ENCODE results near the gene PRKN. TPM values are rescaled to one million over a fixed set of nuclear protein-coding genes. Genes with fewer than 3 reads are reported as not detected.

The PRKN gene
- total RNA-seq, 1 donor from 2014 or later = not detected

- DNase-seq (ENCODE audit: low spot score) = no peak
- no peak overlapping the region for H3K27ac Mint-ChIP-seq
- H3K27me3 Mint-ChIP-seq (ENCODE audit: insufficient read depth) = no peaks in the 10 kb centered on the region
- no peaks in the 10 kb centered on the region for H3K36me3 Mint-ChIP-seq (ENCODE audit: low read depth)
- intact Hi-C loops (cut with micrococcal nuclease) = no loop called here
- peaks cover 4% of the 10 kb centered on the region for H3K9me3 Mint-ChIP-seq
- no peaks in the 10 kb centered on the region for H3K4me1 Mint-ChIP-seq (ENCODE audit: low read depth)
- no peak overlapping the region for H3K4me3 Mint-ChIP-seq
Measured at GRCh38 chr6:161971043-161971442, 756.5 kb downstream of the PRKN start.

- Mint-ChIP-seq H3K9me3 (no peaks in the 10 kb centered on the region), H3K27ac (no peak overlapping the region), H3K4me3 (no peak overlapping the region), H3K4me1 (ENCODE audit: low read depth) (no peaks in the 10 kb centered on the region), H3K27me3 (ENCODE audit: insufficient read depth) (no peaks in the 10 kb centered on the region), H3K36me3 (ENCODE audit: low read depth) (no peaks in the 10 kb centered on the region)
- DNase-seq (ENCODE audit: low spot score) = no peak
- intact Hi-C loops (cut with micrococcal nuclease) = no loop called here
Measured at GRCh38 chr6:161963634-161964234, 763.8 kb downstream of the PRKN start.

GRCh38 chr6:161963181-161963580 is 764.4 kb downstream of the PRKN start:
- Mint-ChIP-seq H3K9me3 (no peaks in the 10 kb centered on the region), H3K4me1 (ENCODE audit: low read depth) (no peaks in the 10 kb centered on the region), H3K4me3 (no peak overlapping the region), H3K36me3 (ENCODE audit: low read depth) (no peaks in the 10 kb centered on the region), H3K27ac (no peak overlapping the region), H3K27me3 (ENCODE audit: insufficient read depth) (no peaks in the 10 kb centered on the region)
- intact Hi-C loops (cut with micrococcal nuclease) = no loop called here
- no peak for DNase-seq (ENCODE audit: low spot score)

- no peak overlapping the region for H3K27ac Mint-ChIP-seq
- DNase-seq (ENCODE audit: low spot score) = no peak
Measured at GRCh38 chr6:161961796-161962195, 765.8 kb downstream of the PRKN start.

GRCh38 chr6:161961046-161961445 is 766.5 kb downstream of the PRKN start:
- intact Hi-C loops (cut with micrococcal nuclease) = no loop called here
- H3K9me3 Mint-ChIP-seq = no peaks in the 10 kb centered on the region
- H3K36me3 Mint-ChIP-seq (ENCODE audit: low read depth) = no peaks in the 10 kb centered on the region
- no peak overlapping the region for H3K4me3 Mint-ChIP-seq
- DNase-seq (ENCODE audit: low spot score) = no peak
- no peaks in the 10 kb centered on the region for H3K4me1 Mint-ChIP-seq (ENCODE audit: low read depth)
- H3K27me3 Mint-ChIP-seq (ENCODE audit: insufficient read depth) = no peaks in the 10 kb centered on the region
- H3K27ac Mint-ChIP-seq = no peak overlapping the region

More at GRCh38 chr6:161961796-161962195, 765.8 kb downstream of the PRKN start:
- no peaks in the 10 kb centered on the region for H3K4me1 Mint-ChIP-seq (ENCODE audit: low read depth)
- no peak overlapping the region for H3K4me3 Mint-ChIP-seq
- no peaks in the 10 kb centered on the region for H3K9me3 Mint-ChIP-seq
- no peaks in the 10 kb centered on the region for H3K36me3 Mint-ChIP-seq (ENCODE audit: low read depth)
- intact Hi-C loops (cut with micrococcal nuclease) = no loop called here
- no peaks in the 10 kb centered on the region for H3K27me3 Mint-ChIP-seq (ENCODE audit: insufficient read depth)

GRCh38 chr6:161959072-161959471 is 768.5 kb downstream of the PRKN start:
- no peaks in the 10 kb centered on the region for H3K9me3 Mint-ChIP-seq
- no peaks in the 10 kb centered on the region for H3K36me3 Mint-ChIP-seq (ENCODE audit: low read depth)
- no peak overlapping the region for H3K27ac Mint-ChIP-seq
- DNase-seq (ENCODE audit: low spot score) = no peak
- no peaks in the 10 kb centered on the region for H3K4me1 Mint-ChIP-seq (ENCODE audit: low read depth)
- H3K4me3 Mint-ChIP-seq = no peak overlapping the region
- H3K27me3 Mint-ChIP-seq (ENCODE audit: insufficient read depth) = no peaks in the 10 kb centered on the region
- intact Hi-C loops (cut with micrococcal nuclease) = no loop called here

- no peaks in the 10 kb centered on the region for H3K36me3 Mint-ChIP-seq (ENCODE audit: low read depth)
- no peaks in the 10 kb centered on the region for H3K9me3 Mint-ChIP-seq
- no peak overlapping the region for H3K27ac Mint-ChIP-seq
- H3K27me3 Mint-ChIP-seq (ENCODE audit: insufficient read depth) = no peaks in the 10 kb centered on the region
- DNase-seq (ENCODE audit: low spot score) = no peak
- no peak overlapping the region for H3K4me3 Mint-ChIP-seq
- intact Hi-C loops (cut with micrococcal nuclease) = no loop called here
- H3K4me1 Mint-ChIP-seq (ENCODE audit: low read depth) = no peaks in the 10 kb centered on the region
Measured at GRCh38 chr6:161956082-161956481, 771.5 kb downstream of the PRKN start.

- Mint-ChIP-seq H3K4me3 (no peak overlapping the region), H3K9me3 (peaks cover 3% of the 10 kb centered on the region), H3K36me3 (ENCODE audit: low read depth) (no peaks in the 10 kb centered on the region), H3K27me3 (ENCODE audit: insufficient read depth) (no peaks in the 10 kb centered on the region), H3K4me1 (ENCODE audit: low read depth) (no peaks in the 10 kb centered on the region), H3K27ac (no peak overlapping the region)
- no peak for DNase-seq (ENCODE audit: low spot score)
- intact Hi-C loops (cut with micrococcal nuclease) = no loop called here
Measured at GRCh38 chr6:161954699-161955276, 772.8 kb downstream of the PRKN start.

GRCh38 chr6:161954077-161954476 is 773.5 kb downstream of the PRKN start:
- H3K4me1 Mint-ChIP-seq (ENCODE audit: low read depth) = no peaks in the 10 kb centered on the region
- no peak overlapping the region for H3K4me3 Mint-ChIP-seq
- H3K9me3 Mint-ChIP-seq = peaks cover 3% of the 10 kb centered on the region
- H3K27me3 Mint-ChIP-seq (ENCODE audit: insufficient read depth) = no peaks in the 10 kb centered on the region
- DNase-seq (ENCODE audit: low spot score) = no peak
- H3K27ac Mint-ChIP-seq = no peak overlapping the region
- intact Hi-C loops (cut with micrococcal nuclease) = no loop called here
- no peaks in the 10 kb centered on the region for H3K36me3 Mint-ChIP-seq (ENCODE audit: low read depth)

GRCh38 chr6:161951126-161951525 is 776.4 kb downstream of the PRKN start:
- Mint-ChIP-seq H3K36me3 (ENCODE audit: low read depth) (no peaks in the 10 kb centered on the region), H3K4me1 (ENCODE audit: low read depth) (no peaks in the 10 kb centered on the region), H3K4me3 (no peak overlapping the region), H3K27ac (no peak overlapping the region), H3K27me3 (ENCODE audit: insufficient read depth) (no peaks in the 10 kb centered on the region), H3K9me3 (peaks cover 3% of the 10 kb centered on the region)
- no peak for DNase-seq (ENCODE audit: low spot score)
- intact Hi-C loops (cut with micrococcal nuclease) = no loop called here

GRCh38 chr6:161949531-161949930 is 778.0 kb downstream of the PRKN start:
- no peaks in the 10 kb centered on the region for H3K27me3 Mint-ChIP-seq (ENCODE audit: insufficient read depth)
- H3K9me3 Mint-ChIP-seq = peaks cover 3% of the 10 kb centered on the region
- no peak for DNase-seq (ENCODE audit: low spot score)
- intact Hi-C loops (cut with micrococcal nuclease) = no loop called here
- no peaks in the 10 kb centered on the region for H3K36me3 Mint-ChIP-seq (ENCODE audit: low read depth)
- no peak overlapping the region for H3K27ac Mint-ChIP-seq
- no peak overlapping the region for H3K4me3 Mint-ChIP-seq
- H3K4me1 Mint-ChIP-seq (ENCODE audit: low read depth) = no peaks in the 10 kb centered on the region

- intact Hi-C loops (cut with micrococcal nuclease) = no loop called here
- Mint-ChIP-seq H3K27me3 (ENCODE audit: insufficient read depth) (no peaks in the 10 kb centered on the region), H3K4me1 (ENCODE audit: low read depth) (no peaks in the 10 kb centered on the region), H3K9me3 (peaks cover 3% of the 10 kb centered on the region), H3K27ac (no peak overlapping the region), H3K4me3 (no peak overlapping the region), H3K36me3 (ENCODE audit: low read depth) (no peaks in the 10 kb centered on the region)
- no peak for DNase-seq (ENCODE audit: low spot score)
Measured at GRCh38 chr6:161948462-161948861, 779.1 kb downstream of the PRKN start.

- Mint-ChIP-seq H3K36me3 (ENCODE audit: low read depth) (no peaks in the 10 kb centered on the region), H3K27me3 (ENCODE audit: insufficient read depth) (no peaks in the 10 kb centered on the region), H3K4me3 (no peak overlapping the region), H3K4me1 (ENCODE audit: low read depth) (no peaks in the 10 kb centered on the region), H3K9me3 (peaks cover 3% of the 10 kb centered on the region), H3K27ac (no peak overlapping the region)
- intact Hi-C loops (cut with micrococcal nuclease) = no loop called here
- DNase-seq (ENCODE audit: low spot score) = no peak
Measured at GRCh38 chr6:161947371-161947770, 780.2 kb downstream of the PRKN start.

GRCh38 chr6:161946461-161946860 is 781.1 kb downstream of the PRKN start:
- Mint-ChIP-seq H3K4me3 (no peak overlapping the region), H3K27me3 (ENCODE audit: insufficient read depth) (no peaks in the 10 kb centered on the region), H3K9me3 (peaks cover 3% of the 10 kb centered on the region), H3K4me1 (ENCODE audit: low read depth) (no peaks in the 10 kb centered on the region), H3K27ac (no peak overlapping the region), H3K36me3 (ENCODE audit: low read depth) (no peaks in the 10 kb centered on the region)
- intact Hi-C loops (cut with micrococcal nuclease) = no loop called here
- DNase-seq (ENCODE audit: low spot score) = no peak
